Natural killer cell treated with Interleukin-12 subunit alpha and Interleukin-12 subunit beta and Interleukin-15 and Interleukin-18, amount 100 ng/mL, for 72 hours (primary cell): ENCODE results near the gene HID1. TPM values are rescaled to one million over a fixed set of nuclear protein-coding genes. Genes with fewer than 3 reads are reported as not detected.

ENCODE experiments used
- ATAC-seq, 2 donors: fragments of 150-1000 bp; cut with Tn5 transposase in 1 of 2; sonication (Bioruptor Pico), chemical (Tn5 transposase) in 1 of 2; 2 replicates each; pipeline ENCODE4 v1.10.0; 2021
- DNase-seq: peaks from one replicate; pipeline ENCODE4 v3.0.0; 2022; ENCODE audit warnings: low spot score
- H3K27ac Mint-ChIP-seq, 2 donors: 1 replicate in 1 of 2; 2 replicates in 1 of 2; pipeline ENCODE4 v1.8.0; 2022; ENCODE audit warnings: mixed read lengths in 2 of 2, mild to moderate bottlenecking in 1 of 2, moderate library complexity in 1 of 2
- H3K27me3 Mint-ChIP-seq, 2 donors: 1 replicate in 1 of 2; 2 replicates in 1 of 2; pipeline ENCODE4 v1.8.0; 2022; ENCODE audit warnings: mixed read lengths in 2 of 2
- H3K36me3 Mint-ChIP-seq: one replicate; pipeline ENCODE4 v1.8.0; 2022; ENCODE audit warnings: mixed read lengths
- H3K4me1 Mint-ChIP-seq, 2 donors: 1 replicate in 1 of 2; 2 replicates in 1 of 2; pipeline ENCODE4 v1.8.0; 2022; ENCODE audit warnings: low read depth in 2 of 2, mixed read lengths in 2 of 2, mild to moderate bottlenecking in 1 of 2
- H3K4me3 Mint-ChIP-seq: one replicate; pipeline ENCODE4 v1.8.0; 2022; ENCODE audit warnings: mixed read lengths
- H3K9me3 Mint-ChIP-seq: 2 replicates; pipeline ENCODE4 v1.8.0; 2022; ENCODE audit warnings: mixed read lengths
- total RNA-seq, 2 donors: library from RNA; stranded (reverse); gene quantifications; one replicate each; pipeline ENCODE4 v1.2.3, GENCODE V29; 2022

The HID1 gene
- total RNA-seq, 2 donors from 2014 or later: 0.47 to 0.83 TPM

GRCh38 chr17:74954665-74955421 lies 17.7 kb downstream of the HID1 start:
- Mint-ChIP-seq H3K4me3 (no peak overlapping the region), H3K36me3 (no peaks in the 10 kb centered on the region), H3K4me1 (peaks cover 0 to 6% of the 10 kb centered on the region in 2 donors), H3K27me3 (peaks cover 0 to 9% of the 10 kb centered on the region in 2 donors), H3K27ac (no peak overlapping the region), H3K9me3 (no peaks in the 10 kb centered on the region)
- ATAC-seq: no peak
- DNase-seq: peak; percentile 22

- Mint-ChIP-seq H3K4me3 (no peak overlapping the region), H3K4me1 (peaks cover 0 to 6% of the 10 kb centered on the region in 2 donors)
These were observed 18.4 kb downstream of the HID1 start for GRCh38 chr17:74954115-74954514.

GRCh38 chr17:74953134-74953687 lies 19.3 kb downstream of the HID1 start:
- Mint-ChIP-seq H3K4me3 (no peak overlapping the region), H3K27ac (no peak overlapping the region), H3K36me3 (no peaks in the 10 kb centered on the region), H3K4me1 (peaks cover 0 to 6% of the 10 kb centered on the region in 2 donors), H3K27me3 (peaks cover 0 to 5% of the 10 kb centered on the region in 2 donors), H3K9me3 (no peaks in the 10 kb centered on the region)
- no peak for ATAC-seq
- DNase-seq: no peak

More at GRCh38 chr17:74954115-74954514, 18.4 kb downstream of the HID1 start:
- peaks cover 0 to 5% of the 10 kb centered on the region in 2 donors for H3K27me3 Mint-ChIP-seq
- DNase-seq (no peak), ATAC-seq (no peak)
- H3K27ac Mint-ChIP-seq: no peak overlapping the region
- H3K36me3 Mint-ChIP-seq: no peaks in the 10 kb centered on the region
- H3K9me3 Mint-ChIP-seq: no peaks in the 10 kb centered on the region

- DNase-seq (no peak), ATAC-seq (no peak)
- H3K36me3 Mint-ChIP-seq: no peaks in the 10 kb centered on the region
- H3K4me3 Mint-ChIP-seq: no peak overlapping the region
- no peaks in the 10 kb centered on the region for H3K9me3 Mint-ChIP-seq
- no peak overlapping the region for H3K27ac Mint-ChIP-seq
- H3K4me1 Mint-ChIP-seq: peaks cover 0 to 2% of the 10 kb centered on the region in 2 donors
- H3K27me3 Mint-ChIP-seq: peaks cover 0 to 9% of the 10 kb centered on the region in 2 donors
These were observed 20.0 kb downstream of the HID1 start for GRCh38 chr17:74952431-74953133.

- Mint-ChIP-seq H3K27ac (no peak overlapping the region), H3K4me1 (peaks cover 0 to 2% of the 10 kb centered on the region in 2 donors), H3K36me3 (no peaks in the 10 kb centered on the region), H3K27me3 (peaks cover 0 to 10% of the 10 kb centered on the region in 2 donors), H3K4me3 (no peak overlapping the region), H3K9me3 (no peaks in the 10 kb centered on the region)
- no peak for DNase-seq
- no peak for ATAC-seq
These were observed 20.7 kb downstream of the HID1 start for GRCh38 chr17:74951680-74952421.

- DNase-seq (no peak), ATAC-seq (no peak)
- Mint-ChIP-seq H3K4me3 (no peak overlapping the region), H3K36me3 (no peaks in the 10 kb centered on the region), H3K4me1 (peaks cover 0 to 2% of the 10 kb centered on the region in 2 donors), H3K27ac (no peak overlapping the region), H3K9me3 (no peaks in the 10 kb centered on the region), H3K27me3 (peaks cover 0 to 10% of the 10 kb centered on the region in 2 donors)
These were observed 21.5 kb downstream of the HID1 start for GRCh38 chr17:74951065-74951464.

GRCh38 chr17:74950207-74950606 lies 22.4 kb downstream of the HID1 start:
- DNase-seq (no peak), ATAC-seq (no peak)
- no peaks in the 10 kb centered on the region for H3K9me3 Mint-ChIP-seq
- no peak overlapping the region for H3K4me3 Mint-ChIP-seq
- peaks cover 3 to 8% of the 10 kb centered on the region in 2 donors for H3K27me3 Mint-ChIP-seq
- H3K36me3 Mint-ChIP-seq: no peaks in the 10 kb centered on the region
- peaks cover 0 to 2% of the 10 kb centered on the region in 2 donors for H3K4me1 Mint-ChIP-seq
- no peak overlapping the region for H3K27ac Mint-ChIP-seq

GRCh38 chr17:74949455-74950115 lies 23.0 kb downstream of the HID1 start:
- DNase-seq: no peak
- peaks cover 8 to 10% of the 10 kb centered on the region in 2 donors for H3K27me3 Mint-ChIP-seq

GRCh38 chr17:74947041-74947754 lies 25.4 kb downstream of the HID1 start:
- no peaks in the 10 kb centered on the region for H3K9me3 Mint-ChIP-seq
- no peaks in the 10 kb centered on the region for H3K36me3 Mint-ChIP-seq
- H3K27ac Mint-ChIP-seq: no peak overlapping the region
- DNase-seq (no peak), ATAC-seq (no peak)
- no peak overlapping the region for H3K4me3 Mint-ChIP-seq
- no peaks in the 10 kb centered on the region for H3K4me1 Mint-ChIP-seq
- peaks cover 8 to 17% of the 10 kb centered on the region in 2 donors for H3K27me3 Mint-ChIP-seq

More at GRCh38 chr17:74949455-74950115, 23.0 kb downstream of the HID1 start:
- Mint-ChIP-seq H3K4me3 (no peak overlapping the region), H3K9me3 (no peaks in the 10 kb centered on the region), H3K27ac (no peak overlapping the region), H3K36me3 (no peaks in the 10 kb centered on the region), H3K4me1 (peaks cover 0 to under 1% of the 10 kb centered on the region in 2 donors)
- peak in 1 of 2 donors; percentile 20 for ATAC-seq

GRCh38 chr17:74946641-74947040 lies 25.9 kb downstream of the HID1 start:
- Mint-ChIP-seq H3K27me3 (peaks cover 8 to 20% of the 10 kb centered on the region in 2 donors), H3K27ac (no peak overlapping the region), H3K9me3 (no peaks in the 10 kb centered on the region), H3K36me3 (no peaks in the 10 kb centered on the region), H3K4me3 (no peak overlapping the region), H3K4me1 (no peaks in the 10 kb centered on the region)
- DNase-seq (no peak), ATAC-seq (no peak)

- H3K36me3 Mint-ChIP-seq: no peaks in the 10 kb centered on the region
- H3K27ac Mint-ChIP-seq: no peak overlapping the region
- no peaks in the 10 kb centered on the region for H3K4me1 Mint-ChIP-seq
- H3K27me3 Mint-ChIP-seq: peaks cover 8 to 23% of the 10 kb centered on the region in 2 donors
- peak in 1 of 2 donors; percentile 28 for ATAC-seq
- no peak for DNase-seq
- H3K4me3 Mint-ChIP-seq: no peak overlapping the region
- H3K9me3 Mint-ChIP-seq: no peaks in the 10 kb centered on the region
These were observed 27.0 kb downstream of the HID1 start for GRCh38 chr17:74945543-74945942.

- no peak for DNase-seq
- peaks cover 14 to 28% of the 10 kb centered on the region in 2 donors for H3K27me3 Mint-ChIP-seq
- no peaks in the 10 kb centered on the region for H3K4me1 Mint-ChIP-seq
These were observed 28.6 kb downstream of the HID1 start for GRCh38 chr17:74943808-74944522.

More at GRCh38 chr17:74943808-74944522, 28.6 kb downstream of the HID1 start:
- Mint-ChIP-seq H3K36me3 (no peaks in the 10 kb centered on the region), H3K9me3 (no peaks in the 10 kb centered on the region), H3K27ac (no peak overlapping the region), H3K4me3 (no peak overlapping the region)
- ATAC-seq: no peak
